Stimulated activated memory B cell treated with anti-CD40 and anti-IgM and Interleukin-4, amounts not matched to agents 10 μg/mL and 1 μg/mL and 100 μg/mL, for 72 hours (primary cell): ENCODE data around the gene CCDC134.

Experiments used
- ATAC-seq: fragments of 150-1000 bp; cut with Tn5 transposase; 2 replicates; pipeline ENCODE4 v1.10.0; 2021
- H3K27ac Mint-ChIP-seq: one replicate; pipeline ENCODE4 v1.8.0; 2022; ENCODE audit warnings: mild to moderate bottlenecking, mixed read lengths
- H3K27me3 Mint-ChIP-seq: one replicate; pipeline ENCODE4 v1.8.0; 2022; ENCODE audit warnings: mixed read lengths
- H3K36me3 Mint-ChIP-seq: one replicate; pipeline ENCODE4 v1.8.0; 2022; ENCODE audit warnings: mixed read lengths
- H3K4me1 Mint-ChIP-seq: one replicate; pipeline ENCODE4 v1.8.0; 2022; ENCODE audit warnings: mixed read lengths
- H3K4me3 Mint-ChIP-seq: one replicate; pipeline ENCODE4 v1.8.0; 2022; ENCODE audit warnings: mild to moderate bottlenecking, moderate library complexity, mixed read lengths
- H3K9me3 Mint-ChIP-seq: one replicate; pipeline ENCODE4 v1.8.0; 2022; ENCODE audit warnings: mixed read lengths

Gene CCDC134

DNA sequence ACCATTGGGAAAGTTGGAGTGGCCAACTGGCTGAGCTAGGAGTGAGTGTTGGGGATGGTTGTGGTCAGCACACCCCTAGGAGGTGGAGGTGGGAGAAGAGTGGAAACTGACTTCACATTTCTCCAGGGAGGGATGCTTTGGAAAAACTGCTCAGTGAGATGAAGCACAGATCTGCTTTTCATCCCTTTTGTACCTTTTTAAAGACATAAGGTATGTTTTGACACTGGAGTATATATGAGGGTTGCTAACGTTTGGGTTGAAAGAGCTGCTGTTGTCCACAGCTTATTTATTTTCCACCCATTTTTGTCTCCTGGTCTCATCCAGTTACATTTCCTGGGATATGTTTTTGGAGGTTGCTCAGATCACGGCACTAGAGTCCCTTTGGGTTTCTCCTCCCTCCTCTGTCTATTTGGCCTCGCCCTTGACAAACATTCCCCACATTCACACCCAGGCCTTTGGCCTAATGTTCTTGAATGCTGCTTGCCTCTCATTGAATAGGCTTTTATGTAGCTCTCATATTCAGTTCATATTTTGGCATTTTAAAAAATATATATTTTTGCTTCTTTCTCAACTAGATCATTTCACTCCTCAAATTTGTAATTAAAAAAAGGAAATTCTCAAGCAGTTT is 40.7 kb downstream of the CCDC134 start:
- Mint-ChIP-seq H3K4me1 (peaks cover 84% of the 10 kb centered on the region), H3K36me3 (peaks cover 51% of the 10 kb centered on the region), H3K9me3 (no peaks in the 10 kb centered on the region), H3K27me3 (no peaks in the 10 kb centered on the region), H3K27ac (peak overlapping the region; percentile 69), H3K4me3 (peak overlapping the region; percentile 14)
- ATAC-seq, result no peak

DNA sequence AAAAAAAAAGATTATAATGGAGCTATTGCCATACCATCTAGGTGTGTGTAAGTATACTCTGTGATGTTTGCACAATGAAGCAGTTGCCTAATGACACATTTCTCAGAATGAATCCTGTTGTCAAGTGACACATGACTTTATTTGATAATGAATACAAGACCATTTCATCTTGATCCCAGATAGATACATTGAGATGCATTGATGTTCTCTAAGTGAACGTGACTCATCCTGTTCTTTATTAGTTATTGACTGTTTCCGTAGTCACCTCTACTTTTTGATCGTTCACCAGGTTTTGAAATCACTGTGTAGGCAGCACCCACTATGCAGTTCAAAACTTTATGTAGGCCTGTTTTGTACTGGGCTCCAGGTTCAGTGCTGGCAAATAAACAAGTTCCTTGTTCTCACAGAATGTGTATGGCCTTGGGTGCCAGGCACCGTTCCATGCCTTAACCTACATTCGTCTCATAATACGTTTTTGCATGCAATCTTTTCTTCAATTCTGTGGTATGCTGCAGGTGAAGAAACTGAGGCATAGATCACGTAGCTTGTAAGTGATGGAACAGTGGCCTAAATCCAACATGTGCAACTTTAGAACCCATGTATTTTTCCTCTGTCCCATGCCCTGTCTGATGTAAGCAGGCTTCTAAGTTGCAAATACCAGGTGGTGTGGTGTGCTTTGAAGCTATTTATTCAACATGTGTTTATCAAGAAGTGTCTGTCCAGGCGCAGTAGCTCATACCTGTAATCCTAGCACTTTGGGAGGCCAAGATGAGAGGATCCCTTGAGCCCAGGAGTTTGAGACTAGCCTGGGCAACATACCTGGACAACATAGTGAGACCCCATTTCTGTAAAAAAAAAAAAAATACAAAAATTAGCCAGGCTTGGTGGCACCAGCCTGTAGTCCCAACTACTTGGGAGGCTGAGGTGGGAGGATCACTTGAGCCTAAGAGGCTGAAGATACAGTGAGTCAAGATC is 42.8 kb downstream of the CCDC134 start:
- peak overlapping the region; percentile 22 for H3K27ac Mint-ChIP-seq
- no peak overlapping the region for H3K4me3 Mint-ChIP-seq
- H3K9me3 Mint-ChIP-seq, result no peaks in the 10 kb centered on the region
- H3K4me1 Mint-ChIP-seq, result peaks cover 86% of the 10 kb centered on the region
- no peak for ATAC-seq
- peaks cover 46% of the 10 kb centered on the region for H3K36me3 Mint-ChIP-seq
- H3K27me3 Mint-ChIP-seq, result no peaks in the 10 kb centered on the region

GRCh38 chr22:41844036-41844435 is 43.6 kb downstream of the CCDC134 start:
- Mint-ChIP-seq H3K36me3 (peaks cover 38% of the 10 kb centered on the region), H3K4me1 (peaks cover 84% of the 10 kb centered on the region), H3K27ac (peak overlapping the region; percentile 31), H3K4me3 (no peak overlapping the region), H3K27me3 (no peaks in the 10 kb centered on the region), H3K9me3 (no peaks in the 10 kb centered on the region)
- ATAC-seq, result peak; percentile 54

DNA sequence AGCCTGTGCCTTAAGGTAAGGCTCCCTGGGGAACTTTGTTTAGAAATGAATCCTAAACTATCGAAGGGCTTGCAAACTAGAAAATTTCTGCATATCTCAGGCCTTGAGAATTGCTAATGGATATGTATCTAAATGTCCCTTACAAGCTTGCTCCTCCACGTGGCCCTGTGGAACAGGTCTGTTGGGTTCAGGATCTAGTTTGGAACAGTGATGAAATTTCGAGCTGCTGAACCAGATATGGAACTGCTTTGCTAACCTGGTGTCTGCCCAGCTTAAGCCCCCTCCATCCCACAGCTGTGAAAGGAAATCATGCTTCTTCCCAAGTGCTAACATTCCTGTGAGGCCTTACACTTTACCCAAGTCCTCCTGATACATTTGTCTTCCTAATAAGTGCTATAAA is 44.0 kb downstream of the CCDC134 start:
- Mint-ChIP-seq H3K4me1 (peaks cover 79% of the 10 kb centered on the region), H3K4me3 (no peak overlapping the region), H3K9me3 (no peaks in the 10 kb centered on the region), H3K27me3 (no peaks in the 10 kb centered on the region), H3K27ac (peak overlapping the region; percentile 31), H3K36me3 (peaks cover 33% of the 10 kb centered on the region)
- ATAC-seq, result no peak

GRCh38 chr22:41845380-41846267 is 45.1 kb downstream of the CCDC134 start:
- Mint-ChIP-seq H3K4me3 (no peak overlapping the region), H3K36me3 (peaks cover 26% of the 10 kb centered on the region), H3K27ac (peak overlapping the region; percentile 42), H3K9me3 (no peaks in the 10 kb centered on the region), H3K4me1 (peaks cover 73% of the 10 kb centered on the region), H3K27me3 (no peaks in the 10 kb centered on the region)
- ATAC-seq, result no peak

DNA sequence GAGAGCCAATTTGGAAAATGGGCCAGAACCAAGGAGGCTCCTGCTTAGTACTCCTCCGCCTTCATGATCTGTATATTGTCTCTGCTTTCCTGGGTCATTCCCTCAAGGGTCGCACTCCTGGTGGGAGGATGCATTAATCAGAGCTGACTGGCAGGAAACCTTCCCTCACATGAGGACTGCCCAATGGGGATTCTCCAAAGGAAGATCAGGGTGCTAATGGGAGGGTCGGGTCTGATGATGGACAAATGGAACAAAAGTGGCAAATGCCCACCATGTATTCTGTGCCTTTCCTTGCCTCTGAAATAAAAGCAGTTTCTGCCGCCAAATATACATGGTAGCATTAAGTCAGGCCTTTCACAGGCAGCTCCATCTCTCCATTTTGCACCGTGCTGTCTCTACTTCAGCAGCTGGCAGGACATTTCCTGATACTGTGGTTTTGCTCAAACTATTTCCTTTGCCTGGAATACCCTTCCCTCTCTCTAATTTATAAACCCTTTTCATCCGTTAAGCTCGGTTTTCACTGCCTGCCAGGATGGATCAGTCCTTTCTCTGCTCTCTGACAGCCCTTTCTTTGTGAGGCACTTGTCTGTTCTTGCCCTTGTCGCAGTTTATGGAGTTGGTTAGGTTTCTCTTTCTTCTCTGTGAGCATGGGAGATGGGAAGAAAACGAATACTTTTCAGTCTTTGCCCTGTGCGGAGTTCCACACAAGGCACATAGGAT is 45.9 kb downstream of the CCDC134 start:
- peak overlapping the region; percentile 8 for H3K4me3 Mint-ChIP-seq
- no peaks in the 10 kb centered on the region for H3K27me3 Mint-ChIP-seq
- peak overlapping the region; percentile 42 for H3K27ac Mint-ChIP-seq
- no peaks in the 10 kb centered on the region for H3K9me3 Mint-ChIP-seq
- no peak for ATAC-seq
- H3K36me3 Mint-ChIP-seq, result peaks cover 20% of the 10 kb centered on the region
- H3K4me1 Mint-ChIP-seq, result peaks cover 65% of the 10 kb centered on the region

GRCh38 chr22:41847300-41847699 is 46.8 kb downstream of the CCDC134 start:
- H3K4me3 Mint-ChIP-seq, result no peak overlapping the region
- peak overlapping the region; percentile 42 for H3K27ac Mint-ChIP-seq
- H3K9me3 Mint-ChIP-seq, result no peaks in the 10 kb centered on the region
- peaks cover 62% of the 10 kb centered on the region for H3K4me1 Mint-ChIP-seq
- no peaks in the 10 kb centered on the region for H3K27me3 Mint-ChIP-seq
- peaks cover 24% of the 10 kb centered on the region for H3K36me3 Mint-ChIP-seq
- ATAC-seq, result no peak

- Mint-ChIP-seq H3K9me3 (no peaks in the 10 kb centered on the region), H3K4me1 (peaks cover 62% of the 10 kb centered on the region), H3K36me3 (peaks cover 33% of the 10 kb centered on the region), H3K4me3 (no peak overlapping the region), H3K27me3 (no peaks in the 10 kb centered on the region), H3K27ac (no peak overlapping the region)
- ATAC-seq, result no peak
Observed at GRCh38 chr22:41848468-41848867, 48.0 kb downstream of the CCDC134 start.

DNA sequence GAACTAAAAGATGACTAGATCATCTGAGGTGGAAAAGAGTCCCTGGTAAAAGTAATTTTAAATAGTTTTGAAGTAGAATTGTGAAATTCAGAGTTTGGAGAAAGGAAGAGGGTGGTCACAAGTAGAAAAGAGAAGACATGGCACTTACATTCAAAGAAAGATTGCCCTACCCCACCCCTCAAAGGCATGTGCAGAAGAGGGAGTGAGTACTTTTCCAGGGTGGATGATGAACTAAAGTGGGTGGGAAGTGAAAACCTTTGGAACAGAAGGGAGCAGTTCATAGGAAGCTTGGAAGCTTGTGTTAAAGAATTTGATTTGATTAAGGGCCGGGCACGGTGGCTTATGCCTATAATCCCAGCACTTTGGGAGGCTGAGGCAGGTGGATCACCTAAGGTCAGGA is 56.0 kb downstream of the CCDC134 start:
- Mint-ChIP-seq H3K27ac (peak overlapping the region; percentile 100), H3K4me1 (peaks cover 72% of the 10 kb centered on the region), H3K36me3 (peaks cover 40% of the 10 kb centered on the region), H3K4me3 (no peak overlapping the region), H3K9me3 (no peaks in the 10 kb centered on the region), H3K27me3 (no peaks in the 10 kb centered on the region)
- ATAC-seq, result no peak

DNA sequence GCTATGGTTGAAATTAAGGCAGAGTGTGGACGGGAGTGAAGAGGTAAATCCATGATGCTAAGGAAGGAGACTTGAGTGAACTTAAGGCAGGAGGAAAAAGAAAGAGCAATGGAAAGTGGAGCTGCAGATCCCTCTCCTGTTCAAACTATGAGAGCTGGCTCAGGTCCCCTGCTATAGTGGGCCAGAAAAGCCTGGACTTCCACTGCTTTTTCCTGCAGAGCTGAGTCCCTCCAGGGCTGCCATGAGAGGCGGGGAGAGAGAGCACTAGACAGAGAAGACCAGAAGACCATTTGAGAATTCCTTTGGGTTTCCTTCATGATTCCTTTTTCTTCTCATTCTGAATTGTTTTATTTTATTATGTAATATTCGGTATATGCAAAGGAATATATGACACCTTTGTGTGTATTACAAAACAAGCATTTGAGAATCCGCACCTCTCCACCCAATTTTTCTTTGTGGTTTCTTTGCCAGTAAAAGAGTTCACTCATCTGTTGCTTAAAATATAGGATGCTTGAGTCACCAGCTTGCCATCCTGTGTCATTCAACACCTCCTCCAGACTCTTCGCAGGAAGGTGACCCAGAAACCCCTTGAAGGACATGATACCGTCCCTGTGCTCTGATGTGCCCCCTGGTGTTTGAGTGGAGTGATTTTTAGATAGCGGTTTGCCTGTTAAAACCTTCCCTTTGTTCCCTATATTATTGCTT is 56.8 kb downstream of the CCDC134 start:
- Mint-ChIP-seq H3K27ac (peak overlapping the region; percentile 100), H3K36me3 (peaks cover 33% of the 10 kb centered on the region), H3K4me3 (peak overlapping the region; percentile 10), H3K27me3 (no peaks in the 10 kb centered on the region), H3K4me1 (peaks cover 71% of the 10 kb centered on the region), H3K9me3 (no peaks in the 10 kb centered on the region)
- peak; percentile 32 for ATAC-seq

DNA sequence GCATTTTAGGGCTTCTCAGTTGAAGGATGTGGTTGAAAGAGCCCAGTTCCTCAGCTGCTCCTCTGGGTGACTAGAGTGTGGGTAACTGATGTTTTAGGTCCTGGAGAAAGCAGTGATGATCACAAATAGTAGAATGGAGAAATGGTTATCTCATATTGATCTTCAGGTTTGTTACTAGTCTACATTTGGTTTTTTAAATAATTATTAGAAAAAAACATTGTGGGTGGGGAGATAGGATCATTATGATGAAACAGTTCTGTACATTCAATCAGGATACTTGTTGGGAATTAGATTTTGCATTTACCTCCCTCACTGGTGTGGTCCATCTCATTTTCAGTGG is 57.4 kb downstream of the CCDC134 start:
- ATAC-seq, result no peak
- Mint-ChIP-seq H3K9me3 (no peaks in the 10 kb centered on the region), H3K36me3 (peaks cover 28% of the 10 kb centered on the region), H3K27ac (peak overlapping the region; percentile 100), H3K27me3 (no peaks in the 10 kb centered on the region), H3K4me3 (peak overlapping the region; percentile 10), H3K4me1 (peaks cover 71% of the 10 kb centered on the region)

DNA sequence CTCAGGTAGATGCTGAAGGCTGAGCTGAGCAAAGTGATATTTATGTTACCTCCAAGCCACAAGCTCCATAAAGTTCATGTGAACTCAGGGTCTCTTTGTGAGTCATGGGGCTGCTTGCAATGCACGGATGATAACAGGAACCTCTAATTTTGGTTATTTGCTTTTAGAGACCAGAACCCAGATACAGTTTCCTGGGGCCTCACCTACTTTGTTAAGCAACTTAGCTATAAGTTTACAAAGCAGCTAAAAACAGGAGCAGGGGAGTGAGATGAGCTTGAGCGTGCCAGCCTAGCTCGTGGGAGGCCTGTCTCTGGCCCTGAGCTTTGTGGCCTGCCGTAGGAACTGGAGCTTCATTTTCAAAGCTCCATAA is 61.7 kb downstream of the CCDC134 start:
- peak overlapping the region; percentile 75 for H3K4me3 Mint-ChIP-seq

GRCh38 chr22:41862530-41863266 is 62.2 kb downstream of the CCDC134 start:
- peak; percentile 89 for ATAC-seq
- no peaks in the 10 kb centered on the region for H3K9me3 Mint-ChIP-seq
- H3K27me3 Mint-ChIP-seq, result no peaks in the 10 kb centered on the region
- peaks cover 31% of the 10 kb centered on the region for H3K36me3 Mint-ChIP-seq
- peaks cover 80% of the 10 kb centered on the region for H3K4me1 Mint-ChIP-seq
- H3K4me3 Mint-ChIP-seq, result peak overlapping the region; percentile 75
- H3K27ac Mint-ChIP-seq, result peak overlapping the region; percentile 100

More for the DNA sequence above, 61.7 kb downstream of the CCDC134 start:
- Mint-ChIP-seq H3K9me3 (no peaks in the 10 kb centered on the region), H3K27me3 (no peaks in the 10 kb centered on the region), H3K4me1 (peaks cover 85% of the 10 kb centered on the region), H3K27ac (peak overlapping the region; percentile 100), H3K36me3 (peaks cover 28% of the 10 kb centered on the region)
- ATAC-seq, result peak; percentile 86
